Smooth muscle cell (in vitro differentiated cells): ENCODE results near the gene SYT7. TPM values are rescaled to one million over a fixed set of nuclear protein-coding genes. Genes with fewer than 3 reads are reported as not detected.

Experiments used
- DNase-seq: peaks from one replicate; lab custom pipeline; 2025; ENCODE audit not compliant: unreplicated experiment; lab: John Stamatoyannopoulos, UW
- H2AFZ ChIP-seq: fragments of 200-600 bp; sonication (generic); 2 replicates; pipeline ENCODE4 v1.6.0; 2016; ENCODE audit warnings: antibody characterized with exemption, low read depth, mild to moderate bottlenecking
- H3F3A ChIP-seq: fragments of 200-600 bp; sonication (generic); 2 replicates; pipeline ENCODE4 v1.6.0; 2017; ENCODE audit warnings: antibody characterized with exemption, low read depth
- H3K27ac ChIP-seq: fragments of 200-600 bp; sonication (generic); 2 replicates; pipeline ENCODE4 v1.5.1; 2016; ENCODE audit warnings: low read depth, mild to moderate bottlenecking
- H3K27me3 ChIP-seq: fragments of 200-600 bp; sonication (generic); 2 replicates; pipeline ENCODE4 v1.6.1; 2016; ENCODE audit warnings: low read depth, mild to moderate bottlenecking
- H3K36me3 ChIP-seq: fragments of 200-600 bp; sonication (generic); 2 replicates; pipeline ENCODE4 v1.5.1; 2016; ENCODE audit warnings: low read depth
- H3K4me1 ChIP-seq: fragments of 200-600 bp; sonication (generic); 2 replicates; pipeline ENCODE4 v1.5.1; 2016; ENCODE audit warnings: low read depth
- H3K4me2 ChIP-seq: fragments of 200-600 bp; sonication (generic); 2 replicates; pipeline ENCODE4 v1.6.0; 2016; ENCODE audit warnings: mild to moderate bottlenecking
- H3K4me3 ChIP-seq: fragments of 200-600 bp; sonication (generic); 2 replicates; pipeline ENCODE4 v1.5.1; 2016; ENCODE audit warnings: mild to moderate bottlenecking
- H3K79me2 ChIP-seq: fragments of 200-600 bp; sonication (generic); 2 replicates; pipeline ENCODE4 v1.6.0; 2016; ENCODE audit warnings: low read depth, mild to moderate bottlenecking
- H3K9ac ChIP-seq: fragments of 200-600 bp; sonication (generic); 2 replicates; pipeline ENCODE4 v1.6.0; 2016; ENCODE audit warnings: low read depth
- H3K9me3 ChIP-seq: fragments of 200-600 bp; sonication (generic); replicated peaks from 2 replicates; pipeline ENCODE4 v1.5.1; 2016; ENCODE audit warnings: low read depth
- H4K20me1 ChIP-seq: fragments of 200-600 bp; sonication (generic); 2 replicates; pipeline ENCODE4 v1.6.0; 2016; ENCODE audit warnings: low read depth
- WGBS: methylation state at CpG from one replicate; pipeline ENCODE4 v1.1.7; 2016; ENCODE audit warnings: low lambda C conversion rate; 5-methylcytosine and 5-hydroxymethylcytosine counted together
- polyA plus RNA-seq: library from polyadenylated mRNA; unstranded; fragments of >200 nt; fragmentation: Nextera tagmentation; extraction: Ambion mirVana; gene quantifications from 2 replicates; pipeline ENCODE4 v1.2.1, GENCODE V29; 2016
- total RNA-seq: library from RNA; depleted of rRNA; stranded (reverse); fragments of >200 nt; gene quantifications from 2 replicates; pipeline ENCODE4 v1.2.3, GENCODE V29; 2014
- TF ChIP-seq, protein P1 (sequence below): fragments of 200-600 bp; sonication (generic); IDR thresholded peaks from 2 replicates; pipeline ENCODE4 v1.5.1; 2017; ENCODE audit warnings: borderline replicate concordance, mild to moderate bottlenecking, antibody characterized with exemption; ENCODE audit not compliant: insufficient read depth, poor library complexity, severe bottlenecking

The SYT7 gene
- total and polyA plus RNA-seq, 2 experiments from 2014 or later, result 0.79 to 4.0 TPM

GRCh38 chr11:61487342-61488025, 93.4 kb downstream of the SYT7 start:
- H3K9me3 ChIP-seq, result no peaks in the 10 kb centered on the region
- no peak overlapping the region for H3K4me2 ChIP-seq
- peaks cover 10% of the 10 kb centered on the region for H3K4me1 ChIP-seq
- H4K20me1 ChIP-seq, result peaks cover under 1% of the 10 kb centered on the region
- H3K79me2 ChIP-seq, result no peaks in the 10 kb centered on the region
- no peaks in the 10 kb centered on the region for H3K36me3 ChIP-seq
- H3K27ac ChIP-seq, result no peak overlapping the region
- H2AFZ ChIP-seq, result no peak overlapping the region
- no peaks in the 10 kb centered on the region for H3F3A ChIP-seq
- TF ChIP-seq, protein P1, sequence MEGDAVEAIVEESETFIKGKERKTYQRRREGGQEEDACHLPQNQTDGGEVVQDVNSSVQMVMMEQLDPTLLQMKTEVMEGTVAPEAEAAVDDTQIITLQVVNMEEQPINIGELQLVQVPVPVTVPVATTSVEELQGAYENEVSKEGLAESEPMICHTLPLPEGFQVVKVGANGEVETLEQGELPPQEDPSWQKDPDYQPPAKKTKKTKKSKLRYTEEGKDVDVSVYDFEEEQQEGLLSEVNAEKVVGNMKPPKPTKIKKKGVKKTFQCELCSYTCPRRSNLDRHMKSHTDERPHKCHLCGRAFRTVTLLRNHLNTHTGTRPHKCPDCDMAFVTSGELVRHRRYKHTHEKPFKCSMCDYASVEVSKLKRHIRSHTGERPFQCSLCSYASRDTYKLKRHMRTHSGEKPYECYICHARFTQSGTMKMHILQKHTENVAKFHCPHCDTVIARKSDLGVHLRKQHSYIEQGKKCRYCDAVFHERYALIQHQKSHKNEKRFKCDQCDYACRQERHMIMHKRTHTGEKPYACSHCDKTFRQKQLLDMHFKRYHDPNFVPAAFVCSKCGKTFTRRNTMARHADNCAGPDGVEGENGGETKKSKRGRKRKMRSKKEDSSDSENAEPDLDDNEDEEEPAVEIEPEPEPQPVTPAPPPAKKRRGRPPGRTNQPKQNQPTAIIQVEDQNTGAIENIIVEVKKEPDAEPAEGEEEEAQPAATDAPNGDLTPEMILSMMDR, result no peak
- H3K4me3 ChIP-seq, result no peak overlapping the region
- no peak overlapping the region for H3K9ac ChIP-seq
- 89% methylated on average over 4 of the region's 4 CpGs for WGBS
- DNase-seq, result no peak
- H3K27me3 ChIP-seq, result no peaks in the 10 kb centered on the region

DNA sequence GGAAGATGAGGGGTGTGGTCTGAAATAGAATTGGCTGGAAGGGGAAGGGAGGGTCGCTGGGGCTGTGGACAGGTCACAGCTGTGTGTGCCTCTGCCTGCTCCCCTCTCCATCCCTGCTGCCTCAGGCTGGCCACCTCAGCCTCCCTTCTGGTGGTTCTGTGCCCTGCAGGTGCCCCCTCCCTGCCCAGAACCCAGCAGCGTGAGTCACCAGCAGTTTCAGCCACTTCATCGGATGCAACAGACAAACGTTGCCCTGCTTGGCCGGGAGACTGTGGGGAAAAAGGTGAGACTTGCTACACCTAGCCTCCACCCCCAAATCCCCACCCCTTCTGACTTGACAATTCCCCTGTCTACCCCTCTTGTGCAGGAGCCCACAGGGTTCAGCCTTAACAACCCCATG, 94.1 kb downstream of the SYT7 start:
- H3K4me2 ChIP-seq, result no peak overlapping the region
- WGBS, result 70% methylated on average over 4 of the region's 5 CpGs
- no peak for DNase-seq

DNA sequence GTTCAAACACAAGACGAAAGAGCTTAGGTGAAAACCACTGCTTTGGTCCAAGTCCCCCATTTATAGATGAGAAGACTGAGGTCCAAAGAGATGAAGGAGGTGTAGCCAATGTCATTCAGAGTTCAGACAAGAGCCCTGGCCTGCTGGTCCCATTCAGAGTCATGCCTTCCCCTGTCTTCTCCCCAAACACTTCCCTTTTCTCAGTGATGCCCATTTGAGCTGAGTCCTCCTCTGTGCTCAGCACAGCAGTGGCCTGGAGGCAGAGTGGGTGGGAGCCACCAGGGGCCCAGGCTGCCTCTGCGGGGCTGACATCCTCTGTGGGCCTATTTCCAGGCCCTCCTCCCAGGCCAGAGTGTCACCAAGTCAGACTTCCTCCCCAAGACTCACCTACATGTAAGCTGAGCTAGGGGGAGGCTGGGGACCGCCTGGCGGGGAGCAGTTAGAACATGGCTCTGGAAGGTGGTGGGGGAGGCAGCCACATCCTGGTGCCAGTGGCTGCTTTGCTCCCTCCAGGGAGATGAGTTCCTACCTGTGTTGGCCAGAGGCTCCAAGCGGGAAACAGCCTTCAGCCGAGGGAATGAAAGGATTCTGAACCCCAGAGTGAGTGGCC, 94.8 kb downstream of the SYT7 start:
- Histone ChIP-seq H3K79me2 (no peaks in the 10 kb centered on the region), H2AFZ (no peak overlapping the region), H4K20me1 (peaks cover 11% of the 10 kb centered on the region), H3K4me3 (no peak overlapping the region), H3K9me3 (no peaks in the 10 kb centered on the region), H3K9ac (no peak overlapping the region), H3K36me3 (no peaks in the 10 kb centered on the region), H3F3A (no peaks in the 10 kb centered on the region), H3K27me3 (no peaks in the 10 kb centered on the region), H3K4me1 (peaks cover 10% of the 10 kb centered on the region), H3K4me2 (no peak overlapping the region), H3K27ac (no peak overlapping the region)
- TF ChIP-seq, protein P1, result no peak
- WGBS, result 86% methylated on average over 6 of the region's 6 CpGs
- DNase-seq, result no peak

More for the DNA sequence above, 94.1 kb downstream of the SYT7 start:
- H3K9ac ChIP-seq, result no peak overlapping the region
- H3K79me2 ChIP-seq, result no peaks in the 10 kb centered on the region
- no peaks in the 10 kb centered on the region for H3K9me3 ChIP-seq
- H4K20me1 ChIP-seq, result peaks cover 5% of the 10 kb centered on the region
- H3K36me3 ChIP-seq, result no peaks in the 10 kb centered on the region
- H2AFZ ChIP-seq, result no peak overlapping the region
- TF ChIP-seq, protein P1, result no peak
- H3K4me3 ChIP-seq, result no peak overlapping the region
- H3K27me3 ChIP-seq, result no peaks in the 10 kb centered on the region
- H3K4me1 ChIP-seq, result peaks cover 10% of the 10 kb centered on the region
- no peaks in the 10 kb centered on the region for H3F3A ChIP-seq
- no peak overlapping the region for H3K27ac ChIP-seq
